Measurements from ENCODE around the gene DZIP1L.

Gene DZIP1L

DNA sequence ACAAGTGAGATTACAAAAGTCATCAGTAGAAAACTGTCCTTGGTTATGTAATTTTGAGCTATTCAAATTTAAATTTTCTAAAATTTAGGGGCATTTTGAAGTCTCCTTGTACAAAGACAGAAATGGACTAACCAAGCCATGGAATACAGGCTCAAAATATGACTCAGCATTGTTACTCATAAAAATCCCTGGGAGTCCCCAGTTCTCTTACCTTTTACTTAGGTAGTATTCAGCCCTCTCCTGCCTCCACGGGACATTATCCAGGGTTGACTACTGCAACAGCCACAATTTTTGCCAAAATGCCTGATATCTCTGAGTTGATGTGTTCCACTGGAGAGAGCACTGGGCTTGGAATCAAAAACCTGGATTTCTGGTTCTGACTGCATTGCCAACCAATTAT lies 80.5 kb downstream of the DZIP1L start:
- DNase-seq (ENCODE audit: low read depth in 2 of 2), result no peak

DNA sequence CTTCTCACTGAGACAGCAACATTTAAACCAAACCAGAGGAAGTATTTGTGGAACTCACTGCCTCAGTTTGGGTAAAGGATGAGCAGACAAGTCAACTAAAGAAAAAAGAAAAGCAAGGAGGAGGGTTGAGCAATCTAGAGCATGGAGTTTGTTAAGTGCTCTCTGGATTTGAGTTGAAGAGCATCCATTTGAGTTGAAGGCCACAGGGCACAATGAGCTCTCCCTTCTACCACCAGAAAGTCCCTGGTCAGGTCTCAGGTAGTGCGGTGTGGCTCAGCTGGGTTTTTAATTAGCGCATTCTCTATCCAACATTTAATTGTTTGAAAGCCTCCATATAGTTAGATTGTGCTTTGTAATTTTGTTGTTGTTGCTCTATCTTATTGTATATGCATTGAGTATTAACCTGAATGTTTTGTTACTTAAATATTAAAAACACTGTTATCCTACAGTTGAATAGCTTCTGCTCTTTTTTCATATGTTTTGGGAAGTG lies 82.2 kb downstream of the DZIP1L start:
- no peak for DNase-seq (ENCODE audit: low read depth in 2 of 2)

- DNase-seq (ENCODE audit: low read depth in 2 of 2), result no peak
Measured at GRCh38 chr3:138032567-138032966, 82.8 kb downstream of the DZIP1L start.

GRCh38 chr3:138031536-138031935 lies 83.9 kb downstream of the DZIP1L start:
- no peak for DNase-seq (ENCODE audit: low read depth in 2 of 2)

DNA sequence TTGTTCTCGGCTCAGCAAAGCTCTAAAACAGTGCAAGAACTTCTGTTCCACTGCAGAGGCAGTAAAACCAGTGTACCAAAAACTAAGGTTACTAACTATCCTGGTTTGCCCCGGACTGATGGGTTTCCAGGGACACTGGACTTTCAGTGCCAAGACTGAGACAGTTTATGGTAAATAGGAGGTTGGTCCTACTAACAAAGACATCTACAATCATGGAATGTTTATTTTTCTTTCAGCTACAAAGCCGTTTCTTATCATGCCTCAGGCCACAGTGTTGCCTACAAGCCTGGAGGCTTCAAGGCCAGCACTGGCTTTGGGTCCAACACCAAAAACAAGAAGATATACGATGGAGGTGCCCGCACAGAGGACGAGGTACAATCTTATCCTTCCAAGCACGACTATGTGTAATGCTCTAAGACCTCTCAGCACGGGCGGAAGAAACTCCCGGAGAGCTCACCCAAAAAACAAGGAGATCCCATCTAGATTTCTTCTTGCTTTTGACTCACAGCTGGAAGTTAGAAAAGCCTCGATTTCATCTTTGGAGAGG lies 84.6 kb downstream of the DZIP1L start:
- no peak for DNase-seq (ENCODE audit: low read depth in 2 of 2)

DNA sequence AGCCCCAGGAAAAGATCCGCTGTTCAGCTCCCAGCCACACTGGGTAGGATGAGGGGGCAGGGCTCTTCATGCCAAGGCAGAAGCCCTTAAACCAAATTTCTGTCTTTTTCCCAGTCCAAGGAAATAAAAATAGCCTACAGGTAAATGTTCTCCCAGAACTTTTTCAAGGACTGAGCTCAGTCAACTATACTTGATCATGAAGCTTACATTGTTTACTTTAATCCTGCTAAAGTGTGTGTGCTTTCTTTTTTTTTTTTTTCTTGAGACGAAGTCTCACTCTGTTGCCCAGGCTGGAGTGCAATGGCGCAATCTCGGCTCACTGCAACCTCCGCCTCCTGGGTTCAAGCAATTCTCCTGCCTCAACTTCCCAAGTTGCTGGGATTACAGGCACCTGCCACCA lies 87.6 kb downstream of the DZIP1L start:
- no peak for DNase-seq (ENCODE audit: low read depth in 2 of 2)

GRCh38 chr3:138025553-138025952 lies 89.9 kb downstream of the DZIP1L start:
- no peak for DNase-seq (ENCODE audit: low read depth in 2 of 2)

GRCh38 chr3:138023754-138024153 lies 91.7 kb downstream of the DZIP1L start:
- no peak for DNase-seq (ENCODE audit: low read depth in 2 of 2)

DNA sequence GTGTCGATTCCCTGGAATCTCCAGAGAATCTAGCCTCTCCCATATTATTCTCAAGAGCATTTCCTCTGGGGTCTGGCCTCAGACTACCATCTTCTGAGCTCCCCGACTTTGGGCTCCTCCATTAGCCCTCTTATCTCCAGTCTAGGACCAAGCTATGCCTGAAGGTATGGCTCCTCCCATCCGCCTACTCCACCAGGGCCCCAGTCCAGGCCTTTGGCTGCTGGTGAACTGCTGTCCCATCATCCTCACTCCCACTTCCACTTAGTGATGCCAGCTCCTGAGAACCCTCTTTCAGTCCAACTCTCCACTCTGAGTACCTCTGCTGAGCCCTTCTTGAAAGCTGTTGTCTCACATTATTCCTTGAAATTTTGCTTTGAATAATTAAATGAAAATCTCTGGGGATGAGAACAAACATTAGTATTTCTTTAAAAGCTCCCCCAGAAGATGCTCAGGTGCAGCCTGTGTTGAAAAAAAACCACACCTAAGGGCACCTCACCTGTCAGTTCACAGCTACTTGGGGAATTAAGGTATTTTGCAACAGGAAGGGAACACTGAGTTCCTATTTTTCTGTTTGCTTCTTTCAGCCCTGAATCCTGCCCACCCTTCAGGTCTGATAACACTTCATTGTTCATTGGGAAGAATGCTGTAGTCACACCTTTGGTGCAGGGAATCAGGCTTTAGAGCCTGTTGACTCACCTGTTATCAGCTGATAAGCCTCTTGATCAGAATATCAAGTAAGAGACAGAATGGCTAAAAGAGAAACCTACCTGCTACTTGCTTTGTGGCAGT lies 95.9 kb downstream of the DZIP1L start:
- no peak for DNase-seq (ENCODE audit: low read depth in 2 of 2)

DNA sequence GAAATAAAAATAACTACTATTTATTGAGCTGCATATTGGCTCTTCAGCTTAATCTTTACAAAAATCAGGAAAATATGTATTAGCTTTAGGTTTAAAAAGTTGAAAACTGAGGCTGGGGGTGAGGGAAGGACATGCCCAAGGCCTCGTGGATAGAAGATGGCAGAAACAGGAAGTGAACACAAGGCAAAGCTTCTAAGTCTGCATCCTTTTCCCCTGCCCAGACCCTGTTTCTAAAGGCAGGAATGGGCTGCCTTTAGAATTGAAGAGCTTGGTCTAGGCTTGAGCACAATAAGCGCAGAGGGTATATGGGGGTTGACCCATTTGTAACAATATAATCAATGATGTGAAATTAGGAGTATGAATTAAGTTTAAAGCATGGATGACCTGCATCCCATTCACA lies 99.3 kb downstream of the DZIP1L start:
- no peak for DNase-seq (ENCODE audit: low read depth in 2 of 2)

GRCh38 chr3:138012526-138012925 lies 102.9 kb downstream of the DZIP1L start:
- no peak for DNase-seq (ENCODE audit: low read depth in 2 of 2)
